Left hindlimb (tissue), 1 donor: ENCODE measurements around the gene PRKAR1B.

Experiments
- DNase-seq: peaks from one replicate; pipeline ENCODE4 v3.0.0-alpha.2; 2018

Gene PRKAR1B

GRCh38 chr7:584122-584465 is 143.0 kb downstream of the PRKAR1B start:
- DNase-seq: no peak

- DNase-seq: no peak
These were observed 143.5 kb downstream of the PRKAR1B start for GRCh38 chr7:583410-584121.

- DNase-seq: no peak
These were observed 144.2 kb downstream of the PRKAR1B start for GRCh38 chr7:582931-583330.

- no peak for DNase-seq
These were observed 144.8 kb downstream of the PRKAR1B start for GRCh38 chr7:582081-582835.

- no peak for DNase-seq
These were observed 148.7 kb downstream of the PRKAR1B start for GRCh38 chr7:578386-578785.

- DNase-seq: no peak
These were observed 149.2 kb downstream of the PRKAR1B start for GRCh38 chr7:577741-578370.

GRCh38 chr7:577278-577665 is 149.8 kb downstream of the PRKAR1B start:
- no peak for DNase-seq

GRCh38 chr7:576524-577277 is 150.4 kb downstream of the PRKAR1B start:
- no peak for DNase-seq

GRCh38 chr7:575425-576366 is 151.4 kb downstream of the PRKAR1B start:
- no peak for DNase-seq

GRCh38 chr7:574661-575395 is 152.3 kb downstream of the PRKAR1B start:
- peak; percentile 69 for DNase-seq

GRCh38 chr7:573933-574381 is 153.1 kb downstream of the PRKAR1B start:
- no peak for DNase-seq

- no peak for DNase-seq
These were observed 153.7 kb downstream of the PRKAR1B start for GRCh38 chr7:573269-573932.

GRCh38 chr7:572416-573268 is 154.4 kb downstream of the PRKAR1B start:
- no peak for DNase-seq

GRCh38 chr7:571718-572415 is 155.2 kb downstream of the PRKAR1B start:
- no peak for DNase-seq

GRCh38 chr7:571096-571717 is 155.9 kb downstream of the PRKAR1B start:
- DNase-seq: no peak

GRCh38 chr7:570801-571070 is 156.3 kb downstream of the PRKAR1B start:
- DNase-seq: no peak

- no peak for DNase-seq
These were observed 156.9 kb downstream of the PRKAR1B start for GRCh38 chr7:569996-570800.
